Effector memory CD8-positive, alpha-beta T cell (primary cell): ENCODE results near the gene SAP30.
A peak's percentile ranks its signal among the peaks of the same experiment; 100 is the strongest.

Source experiments
- ATAC-seq: fragments of 150-1000 bp; cut with Tn5 transposase; replicated peaks from 2 replicates; pipeline ENCODE4 v1.10.0; 2021; ENCODE audit warnings: mild to moderate bottlenecking, moderate library complexity
- DNase-seq, 3 experiments: peaks; one replicate each; pipeline ENCODE4 v3.0.0; 2021
- H3K27ac Mint-ChIP-seq, 2 donors: one replicate each; pipeline ENCODE4 v1.8.0; 2022; ENCODE audit warnings: mild to moderate bottlenecking in 2 of 2, mixed read lengths in 2 of 2, moderate library complexity in 2 of 2
- H3K27me3 Mint-ChIP-seq, 2 donors: one replicate each; pipeline ENCODE4 v1.8.0; 2022; ENCODE audit warnings: mixed read lengths in 2 of 2
- H3K36me3 Mint-ChIP-seq: one replicate; pipeline ENCODE4 v1.8.0; 2022; ENCODE audit warnings: mild to moderate bottlenecking, moderate library complexity, mixed read lengths; ENCODE audit not compliant: insufficient read depth
- H3K4me1 Mint-ChIP-seq, 2 donors: one replicate each; pipeline ENCODE4 v1.8.0; 2022; ENCODE audit warnings: low read depth in 2 of 2, mixed read lengths in 2 of 2
- H3K4me3 Mint-ChIP-seq, 2 donors: one replicate each; pipeline ENCODE4 v1.8.0; 2022; ENCODE audit warnings: mild to moderate bottlenecking in 2 of 2, mixed read lengths in 2 of 2, moderate library complexity in 2 of 2
- H3K9me3 Mint-ChIP-seq, 2 donors: one replicate each; pipeline ENCODE4 v1.8.0; 2022; ENCODE audit warnings: mixed read lengths in 2 of 2
- total RNA-seq, 9 experiments: gene quantifications; one replicate each; lab custom pipeline; 2026; lab: John Stamatoyannopoulos, UW

Gene SAP30
- total RNA-seq, result 6.3 to 19.8 (median 14.1) reads per million in 9 experiments

DNA sequence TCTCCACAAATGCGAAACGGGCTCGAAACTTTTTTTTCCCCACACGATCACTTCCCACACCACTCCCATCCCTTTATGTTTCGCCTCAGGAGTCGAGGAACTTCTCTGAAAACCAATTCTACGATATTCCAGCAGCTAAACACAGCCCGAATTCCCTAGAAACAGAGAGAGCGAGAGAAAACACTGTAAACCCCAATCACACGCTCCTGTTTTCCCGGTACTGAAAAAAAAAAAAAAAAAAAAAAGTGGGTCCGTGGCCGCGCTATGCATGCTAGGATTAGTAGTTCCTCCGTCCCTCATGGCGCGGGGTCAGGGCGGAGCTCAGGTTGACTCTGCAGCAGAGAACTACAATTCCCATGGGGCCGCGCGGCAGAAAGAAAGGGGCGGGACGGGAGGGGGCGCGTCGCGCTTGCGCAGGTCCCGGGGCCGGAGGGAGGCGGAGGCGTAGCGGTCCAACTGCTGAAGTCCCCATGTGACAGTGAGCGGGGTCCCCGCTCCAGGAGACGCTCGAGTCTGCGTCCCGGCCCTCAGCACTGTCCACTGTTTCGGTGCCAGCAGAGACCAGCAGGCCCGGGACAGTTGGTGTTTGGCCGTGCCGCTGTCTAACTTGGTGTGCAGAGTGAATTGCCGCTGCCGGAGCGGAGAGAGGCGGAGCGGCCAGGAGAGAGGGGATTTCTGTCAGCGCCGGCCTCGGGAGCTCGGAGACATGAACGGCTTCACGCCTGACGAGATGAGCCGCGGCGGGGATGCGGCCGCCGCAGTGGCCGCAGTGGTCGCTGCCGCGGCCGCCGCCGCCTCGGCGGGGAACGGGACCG is at the start of gene SAP30:
Gene SAP30 (plus strand): TSS at position 478 of the 815 bp plus-strand sequence. CDS start 229 bp downstream, at position 707.
- peak; percentile 81 for ATAC-seq
- H3K27me3 Mint-ChIP-seq, result no peaks in the 10 kb centered on the region
- peaks cover 28% of the 10 kb centered on the region for H3K36me3 Mint-ChIP-seq
- no peaks in the 10 kb centered on the region for H3K9me3 Mint-ChIP-seq
- peak within 1 kb of the TSS; percentile 89 to 97 for H3K27ac Mint-ChIP-seq
- H3K4me3 Mint-ChIP-seq, result peak within 1 kb of the TSS; percentile 99
- peak; percentile 91 to 95 (median 93) for DNase-seq
- peaks cover 23 to 24% of the 10 kb centered on the region in 2 donors for H3K4me1 Mint-ChIP-seq

DNA sequence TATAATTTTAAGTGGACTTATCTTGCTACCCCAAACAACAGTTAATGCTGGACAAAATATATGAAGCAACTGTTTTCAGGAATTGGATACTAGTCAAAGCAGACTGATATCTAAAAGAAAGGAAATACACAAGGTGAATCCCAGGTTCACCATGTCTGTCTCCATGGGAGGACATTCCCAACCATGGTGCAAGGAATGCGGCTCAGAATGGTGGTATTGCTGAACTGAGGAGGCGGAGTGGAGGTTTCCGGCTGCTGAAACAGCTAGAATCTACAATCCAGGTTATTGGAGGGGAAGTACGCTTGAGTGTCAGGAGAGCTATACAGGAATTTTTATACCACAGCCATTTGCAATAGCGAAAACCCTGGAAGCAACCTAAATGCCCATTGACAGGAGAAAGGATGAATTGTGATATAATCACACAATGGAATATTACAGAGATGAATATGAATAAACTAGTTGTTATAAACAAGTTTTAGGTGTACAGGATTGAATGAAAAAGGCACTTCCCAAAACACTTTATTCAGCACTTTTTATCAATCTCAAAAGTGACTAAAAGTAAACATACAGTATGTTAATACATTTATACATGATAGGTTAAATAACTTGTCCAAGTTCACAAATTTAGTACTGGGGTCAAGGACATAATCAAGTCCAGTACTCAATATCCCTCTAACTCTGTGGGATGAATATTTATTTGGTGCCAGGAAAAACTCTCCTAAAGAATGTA is 45.6 kb upstream of the SAP30 start:
- no peaks in the 10 kb centered on the region for H3K9me3 Mint-ChIP-seq
- no peaks in the 10 kb centered on the region for H3K27me3 Mint-ChIP-seq
- H3K4me1 Mint-ChIP-seq, result no peaks in the 10 kb centered on the region
- H3K36me3 Mint-ChIP-seq, result peaks cover 16% of the 10 kb centered on the region
- ATAC-seq (no peak), DNase-seq (no peak)
- no peak overlapping the region for H3K27ac Mint-ChIP-seq
- no peak overlapping the region for H3K4me3 Mint-ChIP-seq

DNA sequence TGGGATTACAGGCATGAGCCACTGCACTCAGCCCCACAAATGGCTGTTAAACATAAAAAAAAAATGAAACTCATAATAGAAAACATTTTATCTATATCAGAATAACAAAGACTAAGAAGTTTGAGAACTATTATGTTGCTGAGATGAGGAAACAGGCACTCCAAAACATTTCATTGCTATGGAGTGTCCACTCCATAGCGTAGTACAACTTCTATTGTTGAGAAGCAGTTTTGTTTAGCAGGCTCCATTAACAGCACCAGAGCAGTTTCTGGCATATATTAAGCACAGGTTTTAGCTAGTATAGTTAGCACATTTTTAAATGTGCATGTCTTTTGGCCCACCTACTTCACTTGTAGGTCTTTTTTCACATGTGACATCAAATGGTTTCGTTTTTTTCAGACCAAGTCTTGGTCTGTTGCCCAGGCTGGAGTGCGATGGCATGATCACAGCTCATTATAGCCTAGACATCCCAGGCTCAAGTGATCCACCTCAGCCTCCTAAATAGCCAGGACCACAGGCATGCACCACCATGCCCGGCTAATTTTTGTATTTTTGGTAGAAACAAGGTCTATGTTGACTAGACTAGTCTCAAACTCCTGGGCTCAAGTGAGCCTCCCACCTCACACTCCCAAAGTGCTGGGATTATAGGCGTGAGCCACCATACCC is 42.4 kb upstream of the SAP30 start:
- no peak for ATAC-seq
- peaks cover 38% of the 10 kb centered on the region for H3K36me3 Mint-ChIP-seq
- no peaks in the 10 kb centered on the region for H3K27me3 Mint-ChIP-seq
- H3K27ac Mint-ChIP-seq, result no peak overlapping the region
- H3K9me3 Mint-ChIP-seq, result no peaks in the 10 kb centered on the region
- H3K4me3 Mint-ChIP-seq, result no peak overlapping the region
- peaks cover 9 to 15% of the 10 kb centered on the region in 2 donors for H3K4me1 Mint-ChIP-seq
- no peak for DNase-seq

- Mint-ChIP-seq H3K9me3 (no peaks in the 10 kb centered on the region), H3K27ac (peak overlapping the region in 1 of 2 donors; percentile 53), H3K4me1 (peaks cover 21 to 24% of the 10 kb centered on the region in 2 donors), H3K27me3 (no peaks in the 10 kb centered on the region), H3K4me3 (no peak overlapping the region), H3K36me3 (peaks cover 49% of the 10 kb centered on the region)
- DNase-seq (no peak), ATAC-seq (no peak)
Measured at GRCh38 chr4:173330590-173330989, 40.2 kb upstream of the SAP30 start.

DNA sequence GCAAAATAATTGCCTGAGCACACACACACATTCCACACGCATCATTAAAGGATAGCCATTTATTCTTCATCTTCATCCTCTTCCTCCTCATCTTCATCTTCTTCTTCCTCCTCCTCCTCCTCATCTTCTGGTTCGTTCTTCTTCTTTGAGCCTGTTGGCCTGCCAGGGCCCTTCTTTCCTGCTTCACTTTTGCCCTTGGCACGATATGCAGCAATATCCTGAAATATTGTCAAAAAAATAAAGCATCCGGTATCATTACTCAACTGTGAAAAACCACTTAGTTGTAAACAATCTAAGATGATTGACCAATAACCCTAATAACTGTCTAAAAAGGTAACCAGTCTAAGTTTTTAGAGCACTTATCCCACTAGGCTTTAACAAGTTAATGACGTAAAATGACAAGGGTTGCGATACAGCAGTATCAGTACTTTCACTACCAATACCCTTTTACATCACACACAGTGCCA is 38.7 kb upstream of the SAP30 start:
- Mint-ChIP-seq H3K36me3 (peaks cover 44% of the 10 kb centered on the region), H3K27ac (peak overlapping the region; percentile 98 to 99), H3K9me3 (no peaks in the 10 kb centered on the region), H3K4me3 (peak overlapping the region; percentile 99 to 100), H3K4me1 (peaks cover 21 to 25% of the 10 kb centered on the region in 2 donors), H3K27me3 (no peaks in the 10 kb centered on the region)
- DNase-seq (no peak), ATAC-seq (no peak)

GRCh38 chr4:173332963-173333657 is 37.6 kb upstream of the SAP30 start:
- H3K4me1 Mint-ChIP-seq, result peaks cover 21 to 25% of the 10 kb centered on the region in 2 donors
- no peaks in the 10 kb centered on the region for H3K9me3 Mint-ChIP-seq
- H3K36me3 Mint-ChIP-seq, result peaks cover 40% of the 10 kb centered on the region
- DNase-seq (peak in 1 of 3 experiments; percentile 11), ATAC-seq (no peak)
- H3K27ac Mint-ChIP-seq, result peak overlapping the region; percentile 98 to 99
- peak overlapping the region; percentile 99 to 100 for H3K4me3 Mint-ChIP-seq
- no peaks in the 10 kb centered on the region for H3K27me3 Mint-ChIP-seq

DNA sequence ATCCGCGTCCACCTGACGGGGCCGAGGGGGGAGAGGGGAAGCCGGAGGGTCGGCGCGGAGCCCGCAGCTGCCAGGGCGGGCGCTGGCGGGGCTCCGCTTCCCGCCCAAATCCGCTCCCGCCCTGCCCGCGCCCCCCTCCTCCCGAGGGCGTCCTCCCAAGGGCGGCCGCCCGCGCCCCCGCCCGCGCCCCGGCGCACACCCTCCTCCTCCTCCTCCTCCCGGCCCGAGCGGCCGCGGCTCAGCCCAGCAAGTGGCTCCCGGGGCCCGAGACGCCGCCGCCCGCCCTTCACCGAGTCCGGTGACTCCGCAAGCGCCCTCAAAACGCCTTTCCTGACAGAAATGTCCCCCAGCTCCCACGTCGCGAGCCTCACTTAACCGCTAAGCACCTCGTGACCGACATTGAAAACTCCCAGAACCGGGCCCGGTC is 37.1 kb upstream of the SAP30 start:
- ATAC-seq (peak; percentile 5), DNase-seq (peak in 1 of 3 experiments; percentile 29)
- Mint-ChIP-seq H3K36me3 (peaks cover 40% of the 10 kb centered on the region), H3K4me3 (peak overlapping the region; percentile 99 to 100), H3K9me3 (no peaks in the 10 kb centered on the region), H3K27ac (peak overlapping the region; percentile 98 to 99), H3K4me1 (peaks cover 21 to 25% of the 10 kb centered on the region in 2 donors), H3K27me3 (no peaks in the 10 kb centered on the region)

- Mint-ChIP-seq H3K4me3 (peak within 1 kb of the TSS; percentile 99 to 100), H3K4me1 (peaks cover 21 to 25% of the 10 kb centered on the region in 2 donors), H3K27ac (peak within 1 kb of the TSS; percentile 98 to 99), H3K9me3 (no peaks in the 10 kb centered on the region), H3K27me3 (no peaks in the 10 kb centered on the region), H3K36me3 (peaks cover 39% of the 10 kb centered on the region)
- ATAC-seq (peak; percentile 90), DNase-seq (peak; percentile 99 to 100 (median 100))
Measured at GRCh38 chr4:173334085-173334890, 36.5 kb upstream of the SAP30 start, which contains the start of gene HMGB2. TSS of gene HMGB2 (minus strand) at chr4:173334358. CDS start at chr4:173333649, 709 bp downstream.

GRCh38 chr4:173334891-173335752 is 35.6 kb upstream of the SAP30 start:
- ATAC-seq, result peak; percentile 14
- DNase-seq, result peak in 2 of 3 experiments; percentile 3 to 4
- no peaks in the 10 kb centered on the region for H3K9me3 Mint-ChIP-seq
- no peaks in the 10 kb centered on the region for H3K27me3 Mint-ChIP-seq
- peaks cover 33% of the 10 kb centered on the region for H3K36me3 Mint-ChIP-seq
- peak overlapping the region; percentile 98 to 99 for H3K27ac Mint-ChIP-seq
- peak overlapping the region; percentile 99 to 100 for H3K4me3 Mint-ChIP-seq
- H3K4me1 Mint-ChIP-seq, result peaks cover 21 to 25% of the 10 kb centered on the region in 2 donors

DNA sequence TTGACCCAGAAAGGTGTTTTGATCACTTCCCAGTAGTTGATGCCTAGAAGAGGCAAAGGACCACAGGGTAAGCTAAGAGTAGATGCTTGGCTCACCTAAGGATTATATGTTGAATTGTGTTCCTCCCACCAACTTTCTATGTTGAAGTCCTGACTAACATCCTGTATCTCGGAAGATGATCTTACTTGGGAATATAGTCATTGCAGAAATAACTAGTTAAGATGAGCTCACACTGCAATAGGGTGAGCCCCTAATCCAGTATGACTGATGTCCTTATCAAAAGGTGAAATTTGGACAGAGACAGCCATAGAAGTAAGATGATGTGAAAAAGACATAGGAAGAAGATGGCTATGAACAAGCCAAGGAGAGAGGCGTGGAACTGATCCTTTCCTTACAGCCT is 33.3 kb upstream of the SAP30 start:
- Mint-ChIP-seq H3K27me3 (no peaks in the 10 kb centered on the region), H3K27ac (no peak overlapping the region), H3K9me3 (no peaks in the 10 kb centered on the region), H3K36me3 (peaks cover 20% of the 10 kb centered on the region), H3K4me3 (no peak overlapping the region), H3K4me1 (peaks cover 17 to 19% of the 10 kb centered on the region in 2 donors)
- DNase-seq (no peak), ATAC-seq (no peak)

DNA sequence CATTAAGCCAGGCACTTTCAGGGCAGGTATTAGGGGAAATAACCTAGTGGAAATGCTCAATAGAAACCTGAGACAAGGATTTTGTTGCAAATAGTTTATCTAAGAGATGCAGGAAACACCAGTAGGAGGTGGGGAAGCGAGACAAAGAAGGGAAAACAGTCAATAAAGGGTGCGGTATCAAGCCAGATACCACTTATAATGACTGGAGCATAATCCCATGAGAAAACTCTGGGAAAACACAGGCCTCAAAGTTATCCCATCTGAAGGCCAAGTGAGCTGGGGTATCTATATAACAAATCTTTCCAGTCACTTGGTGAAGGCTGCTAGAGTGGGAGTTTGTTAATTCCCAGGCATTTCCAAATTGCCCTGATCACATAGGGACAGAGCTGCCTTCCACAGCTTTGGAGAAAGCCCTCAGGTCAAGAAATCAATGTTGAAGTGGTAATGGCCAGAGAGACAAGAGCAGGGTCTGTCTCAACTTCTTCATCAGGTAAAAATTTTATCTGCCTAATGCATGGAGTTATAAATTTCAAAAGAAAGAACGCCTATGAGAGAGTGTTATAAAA is 26.8 kb upstream of the SAP30 start:
- no peaks in the 10 kb centered on the region for H3K9me3 Mint-ChIP-seq
- H3K36me3 Mint-ChIP-seq, result no peaks in the 10 kb centered on the region
- H3K4me1 Mint-ChIP-seq, result no peaks in the 10 kb centered on the region
- no peak overlapping the region for H3K4me3 Mint-ChIP-seq
- no peak overlapping the region for H3K27ac Mint-ChIP-seq
- H3K27me3 Mint-ChIP-seq, result peaks cover 0 to 7% of the 10 kb centered on the region in 2 donors
- no peak for DNase-seq
- ATAC-seq, result no peak
